HEK293T (cell line): ENCODE measurements around the gene PSMD7.

Experiments used
- BHLHE40 ChIP-seq: fragments of 450-650 bp; IDR thresholded peaks from 2 replicates; pipeline ENCODE4 v1.6.1; 2016; ENCODE audit warnings: mild to moderate bottlenecking, moderate library complexity, borderline replicate concordance
- FOXA1 ChIP-seq: fragments of 450-650 bp; IDR thresholded peaks from 2 replicates; pipeline ENCODE4 v1.6.1; 2016; ENCODE audit warnings: mild to moderate bottlenecking
- FOXK2 ChIP-seq: fragments of 450-650 bp; IDR thresholded peaks from 2 replicates; pipeline ENCODE4 v1.6.1; 2016; ENCODE audit warnings: mild to moderate bottlenecking
- FOXM1 ChIP-seq: fragments of 450-650 bp; IDR thresholded peaks from 2 replicates; pipeline ENCODE4 v1.6.1; 2017; ENCODE audit warnings: mild to moderate bottlenecking, borderline replicate concordance
- HDGF ChIP-seq: fragments of 450-650 bp; IDR thresholded peaks from 2 replicates; pipeline ENCODE4 v1.6.1; 2017; ENCODE audit warnings: antibody characterized with exemption, borderline replicate concordance
- NFRKB ChIP-seq: fragments of 450-650 bp; IDR thresholded peaks from 2 replicates; pipeline ENCODE4 v1.6.1; 2016; ENCODE audit warnings: mild to moderate bottlenecking, moderate library complexity
- SUZ12 ChIP-seq: fragments of 450-650 bp; IDR thresholded peaks from 2 replicates; pipeline ENCODE4 v1.6.1; 2016; ENCODE audit warnings: mild to moderate bottlenecking
- TARDBP ChIP-seq: fragments of 450-650 bp; IDR thresholded peaks from 2 replicates; pipeline ENCODE4 v1.6.1; 2016

- TF ChIP-seq NFRKB (no peak), BHLHE40 (no peak), FOXM1 (no peak), FOXK2 (no peak), FOXA1 (no peak), TARDBP (no peak), HDGF (no peak), SUZ12 (no peak)
These were observed 18.6 kb upstream of the PSMD7 start for GRCh38 chr16:74277974-74278373.
